Adrenal gland (tissue), 12 donors: ENCODE data around the gene STON2. TPM values are rescaled to one million over a fixed set of nuclear protein-coding genes. Genes with fewer than 3 reads are reported as not detected.

Experiments used
- DNase-seq, 7 donors: peaks; one replicate each; pipeline ENCODE4 v3.0.0-alpha.2; 2019 to 2020
- H3K27ac ChIP-seq, 5 donors: fragments of 200-600 bp; sonication (generic) in 4 of 5; 1 replicate in 3 of 5; 2 replicates in 2 of 5; pipeline versions ENCODE4 v1.5.1 to v1.8.0; 2016 to 2020; ENCODE audit warnings: mild to moderate bottlenecking in 1 of 5
- H3K27me3 ChIP-seq: fragments of 200-600 bp; 2 replicates; pipeline ENCODE4 v1.8.0; 2021
- H3K36me3 ChIP-seq, 2 donors: fragments of 200-600 bp; replicated peaks in 1 of 2; 1 replicate in 1 of 2; 2 replicates in 1 of 2; pipeline versions ENCODE4 v1.5.1 to v1.8.0; 2018 to 2022
- H3K4me1 ChIP-seq, 2 donors: fragments of 200-600 bp; replicated peaks in 1 of 2; 1 replicate in 1 of 2; 2 replicates in 1 of 2; pipeline versions ENCODE4 v1.5.1 to v1.8.0; 2018 to 2021
- H3K4me3 ChIP-seq, 4 donors: fragments of 200-600 bp; sonication (generic) in 3 of 4; one replicate each; pipeline ENCODE4 v1.5.1; 2016 to 2018
- H3K9me3 ChIP-seq, 3 donors: fragments of 200-600 bp; sonication (generic) in 1 of 3; replicated peaks in 1 of 3; 1 replicate in 2 of 3; 2 replicates in 1 of 3; pipeline versions ENCODE4 v1.5.1 to v1.8.0; 2016 to 2021
- POLR2A ChIP-seq, 2 donors: fragments of 450-650 bp; IDR thresholded peaks; one replicate each; pipeline ENCODE4 v1.6.1; 2017; ENCODE audit warnings: antibody characterized with exemption in 2 of 2, mild to moderate bottlenecking in 2 of 2, moderate library complexity in 1 of 2
- WGBS, 4 donors: extraction: QIAGEN DNeasy Blood & Tissue Kit in 2 of 4; methylation state at CpG; one replicate each; pipeline versions ENCODE4 v1.1.5 to v1.1.7; 2013 to 2017; 5-methylcytosine and 5-hydroxymethylcytosine counted together
- intact Hi-C, 2 donors: fragments of 100-400 bp; cut with DNase I; formaldehyde crosslinking; loops; one replicate each; pipeline versions ENCODE4 v1.14.1 to v1.15.0; 2022 to 2023
- polyA plus RNA-seq, 3 donors: library from polyadenylated mRNA; stranded (reverse); fragments of 200-250 nt in 2 of 3; fragments of 350-450 nt in 1 of 3; fragmentation: Illumina TruSeq in 1 of 3; extraction: RNeasy Lipid Tissue Mini Kit (QIAGEN cat#74804) in 1 of 3; gene quantifications; one replicate each; pipeline ENCODE4 v1.2.3, GENCODE V29; 2013 to 2014
- total RNA-seq, 9 donors: library from RNA; depleted of rRNA in 4 of 9; stranded (reverse); fragments of >200 nt in 4 of 9; fragments of 120-200 nt in 1 of 9; fragmentation: NEBNext Ultra II Directional in 1 of 9; extraction: Animal tissue kit (Norgen Biotek cat#: 25700) in 1 of 9; gene quantifications; one replicate each; pipeline versions ENCODE4 v1.1.0 to v1.2.4, GENCODE V29; 2013 to 2023
- TF ChIP-seq, protein P1 (sequence below), 6 experiments: fragments of 450-650 bp in 4 of 6; fragments of 200-600 bp in 2 of 6; sonication (generic) in 1 of 6; IDR thresholded peaks; 1 replicate in 5 of 6; 2 replicates in 1 of 6; pipeline versions ENCODE4 v1.5.1 to v1.8.0; 2016 to 2021; ENCODE audit warnings: antibody characterized with exemption in 6 of 6, mild to moderate bottlenecking in 2 of 6, moderate library complexity in 1 of 6
- donor health status: healthy with polysubstance abuse.
- donor health status: Bipolar disorder and iron deficiency.
- donor health status: DM: yes; HTN: yes; CAD: no.
- donor health status: DM: no; HTN: no; CAD: no.
- donor health status: DM: no; HTN: no; CAD: no.
- donor health status: DM: yes; HTN: yes; CAD: no.

Gene STON2
- total and polyA plus RNA-seq, 12 donors = 0.62 to 15.4 (median 6.7) TPM

DNA sequence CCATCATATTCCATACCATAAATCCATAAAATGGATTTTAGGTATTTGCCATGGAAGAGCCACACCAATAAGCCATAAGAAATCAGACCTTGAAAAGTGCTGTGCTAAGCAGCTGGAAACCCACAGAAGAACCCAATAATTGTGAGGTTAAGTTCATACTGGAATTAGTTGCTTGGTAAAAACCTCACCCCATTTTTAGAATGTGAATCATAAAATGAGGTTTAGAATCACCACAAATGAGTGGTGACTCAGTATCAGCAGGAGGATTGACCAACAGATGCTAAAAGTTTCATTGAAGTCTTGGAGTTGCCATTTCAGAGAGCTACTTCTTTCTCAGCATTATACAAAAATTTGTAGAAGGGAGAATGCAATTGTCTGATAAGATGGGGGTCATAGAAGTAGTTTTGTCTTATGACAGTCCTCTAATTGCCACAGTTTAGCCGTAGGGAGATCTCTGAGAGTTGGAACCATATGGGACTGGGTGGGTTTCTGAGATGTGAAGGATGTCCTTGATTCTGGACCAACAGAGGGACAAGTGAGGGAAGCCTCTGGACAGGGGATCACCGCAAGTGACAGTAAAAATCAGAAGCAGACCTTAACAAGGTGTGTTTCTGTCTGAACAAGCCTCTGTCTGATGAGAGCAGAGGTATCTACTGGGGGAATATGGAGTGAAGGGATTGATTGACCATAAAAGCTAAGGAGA lies 1.4 kb upstream of the STON2 start:
- no peak for TF ChIP-seq POLR2A (IDR thresholded peaks at IDR 0.05)
- TF ChIP-seq, protein P1, sequence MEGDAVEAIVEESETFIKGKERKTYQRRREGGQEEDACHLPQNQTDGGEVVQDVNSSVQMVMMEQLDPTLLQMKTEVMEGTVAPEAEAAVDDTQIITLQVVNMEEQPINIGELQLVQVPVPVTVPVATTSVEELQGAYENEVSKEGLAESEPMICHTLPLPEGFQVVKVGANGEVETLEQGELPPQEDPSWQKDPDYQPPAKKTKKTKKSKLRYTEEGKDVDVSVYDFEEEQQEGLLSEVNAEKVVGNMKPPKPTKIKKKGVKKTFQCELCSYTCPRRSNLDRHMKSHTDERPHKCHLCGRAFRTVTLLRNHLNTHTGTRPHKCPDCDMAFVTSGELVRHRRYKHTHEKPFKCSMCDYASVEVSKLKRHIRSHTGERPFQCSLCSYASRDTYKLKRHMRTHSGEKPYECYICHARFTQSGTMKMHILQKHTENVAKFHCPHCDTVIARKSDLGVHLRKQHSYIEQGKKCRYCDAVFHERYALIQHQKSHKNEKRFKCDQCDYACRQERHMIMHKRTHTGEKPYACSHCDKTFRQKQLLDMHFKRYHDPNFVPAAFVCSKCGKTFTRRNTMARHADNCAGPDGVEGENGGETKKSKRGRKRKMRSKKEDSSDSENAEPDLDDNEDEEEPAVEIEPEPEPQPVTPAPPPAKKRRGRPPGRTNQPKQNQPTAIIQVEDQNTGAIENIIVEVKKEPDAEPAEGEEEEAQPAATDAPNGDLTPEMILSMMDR (IDR thresholded peaks at IDR 0.05) = no peak
- no peaks in the 10 kb centered on the region for H3K36me3 ChIP-seq
- 78 to 96% (median 91%) methylated on average over 2 of the region's 2 CpGs for WGBS, 4 donors
- intact Hi-C loops = no loop called here
- H3K27ac ChIP-seq = peak overlapping the region in 1 of 5 donors; percentile 38
- H3K27me3 ChIP-seq = no peaks in the 10 kb centered on the region
- H3K4me1 ChIP-seq = no peaks in the 10 kb centered on the region
- no peaks in the 10 kb centered on the region for H3K9me3 ChIP-seq
- no peak for DNase-seq
- no peak overlapping the region for H3K4me3 ChIP-seq

DNA sequence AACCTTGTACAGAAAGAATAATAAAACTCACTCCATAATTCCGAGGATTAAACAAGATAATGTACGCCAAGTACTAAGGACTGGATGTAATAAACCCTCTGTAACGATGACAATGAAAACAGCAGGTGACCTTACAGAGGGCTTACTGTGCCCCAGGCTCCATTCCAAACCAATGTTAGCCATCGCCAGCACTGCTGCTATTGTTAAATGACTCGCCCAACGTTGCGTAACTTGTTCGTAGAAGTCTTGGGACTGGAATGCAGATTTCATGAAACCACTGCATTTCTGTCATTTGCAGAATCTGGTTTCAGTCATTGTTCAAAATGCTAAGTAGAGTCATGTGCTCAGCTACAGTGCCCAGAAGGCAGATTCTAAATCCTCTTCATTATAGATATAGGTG lies 728 bp upstream of the STON2 start:
- intact Hi-C loops = no loop called here
- peak; percentile 35 to 67 (median 46) for DNase-seq
- H3K36me3 ChIP-seq = no peaks in the 10 kb centered on the region
- no peak for TF ChIP-seq POLR2A (IDR thresholded peaks at IDR 0.05)
- TF ChIP-seq, protein P1 (IDR thresholded peaks at IDR 0.05) = no peak
- H3K27me3 ChIP-seq = no peaks in the 10 kb centered on the region
- H3K4me3 ChIP-seq = no peak overlapping the region
- H3K4me1 ChIP-seq = no peaks in the 10 kb centered on the region
- no peaks in the 10 kb centered on the region for H3K9me3 ChIP-seq
- H3K27ac ChIP-seq = peak overlapping the region in 1 of 5 donors; percentile 38
- WGBS, 4 donors = 51 to 63% (median 56%) methylated on average over 8 of the region's 8 CpGs

DNA sequence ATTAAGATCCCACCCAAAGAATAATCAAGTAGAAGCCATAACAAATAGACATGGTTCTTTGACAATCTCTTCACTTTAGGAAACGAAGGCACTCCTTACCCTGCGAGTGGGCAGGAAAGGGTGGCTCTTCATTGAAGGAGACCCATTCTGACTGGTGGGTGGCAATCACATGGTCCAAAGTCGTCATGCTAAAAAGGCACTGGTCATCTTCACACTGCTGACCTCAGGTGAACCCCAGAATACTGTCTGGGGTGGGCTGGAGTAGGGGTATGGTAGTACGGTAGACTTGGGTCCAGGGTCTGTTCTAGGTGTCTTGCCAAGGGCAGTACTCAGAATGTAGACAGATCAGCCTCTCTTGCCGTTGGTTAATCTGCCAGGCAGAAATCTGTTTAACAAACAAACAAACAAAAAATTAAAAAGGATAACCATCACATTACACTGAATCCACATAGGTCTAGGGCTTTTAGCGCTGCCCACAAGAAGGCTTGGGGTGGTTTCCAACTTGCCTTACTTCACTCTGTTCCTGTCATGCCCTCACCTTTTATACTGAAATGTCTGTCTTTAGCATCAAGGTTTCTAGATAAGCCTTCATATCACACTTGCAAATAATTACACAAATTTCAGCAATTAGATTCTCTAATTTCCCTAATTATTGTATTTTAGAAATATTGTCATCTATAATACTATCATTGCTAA lies 1.8 kb downstream of the STON2 start:
- WGBS, 4 donors = 80 to 92% (median 86%) methylated on average over 6 of the region's 6 CpGs
- Histone ChIP-seq H3K36me3 (no peaks in the 10 kb centered on the region), H3K27me3 (no peaks in the 10 kb centered on the region), H3K9me3 (no peaks in the 10 kb centered on the region), H3K4me1 (no peaks in the 10 kb centered on the region), H3K4me3 (no peak overlapping the region), H3K27ac (no peak overlapping the region)
- DNase-seq = no peak
- intact Hi-C loops = no loop called here
- TF ChIP-seq, protein P1 (IDR thresholded peaks at IDR 0.05) = no peak

DNA sequence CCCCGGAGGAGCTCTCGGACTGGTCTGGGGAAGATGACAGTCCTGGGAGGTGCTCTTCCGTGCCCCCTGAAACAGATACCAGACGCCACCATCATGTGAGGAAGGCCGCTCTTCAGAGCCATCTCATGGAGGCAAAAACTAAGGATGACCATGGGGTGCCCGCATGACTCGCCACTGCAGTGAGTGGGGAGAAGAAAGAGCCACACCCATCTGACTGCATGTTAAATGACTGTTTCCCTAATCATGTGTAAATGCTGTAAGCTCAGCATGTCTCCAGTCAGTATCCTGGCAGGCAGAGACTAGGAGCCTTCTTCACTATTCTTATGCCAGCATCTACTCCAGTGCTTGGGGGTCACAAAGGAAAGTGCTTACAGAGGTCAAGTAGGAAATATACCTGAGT lies 4.0 kb downstream of the STON2 start:
- no peak overlapping the region for H3K4me3 ChIP-seq
- no peaks in the 10 kb centered on the region for H3K9me3 ChIP-seq
- H3K36me3 ChIP-seq = no peaks in the 10 kb centered on the region
- DNase-seq = no peak
- TF ChIP-seq POLR2A (IDR thresholded peaks at IDR 0.05) = no peak
- H3K27me3 ChIP-seq = no peaks in the 10 kb centered on the region
- 90 to 94% (median 94%) methylated on average over 4 to 7 of the region's 7 CpGs for WGBS, 4 donors
- no peak overlapping the region for H3K27ac ChIP-seq
- H3K4me1 ChIP-seq = no peaks in the 10 kb centered on the region
- intact Hi-C loops = no loop called here
